HG03432 (cell line): Measurements from ENCODE around the gene PELI3.
A peak's percentile ranks its signal among the peaks of the same experiment; 100 is the strongest.

Experiments used
- ATAC-seq: cut with Tn5 transposase; IDR thresholded peaks from one replicate; pipeline ENCODE4 v1.9.1; 2021; ENCODE audit warnings: mild to moderate bottlenecking, moderate library complexity; ENCODE audit not compliant: unreplicated experiment

PELI3 gene

DNA sequence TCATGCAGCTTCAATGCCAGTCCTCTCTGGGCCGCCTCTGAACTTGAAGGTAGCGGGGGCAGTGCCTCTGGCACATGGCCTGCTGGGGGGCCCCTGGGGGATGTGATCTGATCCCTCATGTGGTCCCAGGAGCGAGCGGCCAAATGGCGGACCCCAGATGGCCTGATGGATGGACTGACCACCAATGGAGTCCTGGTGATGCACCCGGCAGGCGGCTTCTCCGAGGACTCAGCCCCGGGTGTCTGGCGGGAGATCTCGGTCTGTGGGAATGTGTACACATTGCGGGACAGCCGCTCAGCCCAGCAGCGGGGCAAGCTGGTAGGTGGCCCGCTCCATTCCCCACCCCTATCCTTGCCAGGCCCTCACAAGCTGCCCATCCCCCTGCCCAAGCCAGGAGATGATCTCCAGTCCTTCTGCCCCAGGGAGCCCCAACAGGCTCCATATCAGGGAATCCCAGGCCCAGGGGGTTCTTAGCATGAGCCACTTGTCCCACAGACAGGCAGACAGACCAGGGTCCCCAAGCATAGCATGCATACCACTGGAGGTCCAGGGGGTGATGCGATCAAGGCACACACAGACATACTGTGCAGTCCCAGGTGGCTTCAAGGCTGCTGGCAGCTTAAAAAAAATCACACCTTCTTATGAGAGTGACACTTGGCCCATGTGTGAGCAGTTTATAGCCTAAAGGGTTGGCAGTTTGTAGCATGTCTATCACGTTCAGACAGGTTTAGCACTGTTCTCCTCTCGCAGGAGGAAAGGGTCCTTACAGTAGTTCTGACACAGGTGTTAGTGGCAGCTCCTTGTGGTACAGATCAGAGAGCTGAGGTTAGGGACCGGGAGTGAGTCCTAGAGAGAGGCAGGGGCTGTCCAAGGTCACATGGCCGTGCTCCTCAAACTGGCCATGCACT lies 7.2 kb downstream of the PELI3 start:
- ATAC-seq: no peak

DNA sequence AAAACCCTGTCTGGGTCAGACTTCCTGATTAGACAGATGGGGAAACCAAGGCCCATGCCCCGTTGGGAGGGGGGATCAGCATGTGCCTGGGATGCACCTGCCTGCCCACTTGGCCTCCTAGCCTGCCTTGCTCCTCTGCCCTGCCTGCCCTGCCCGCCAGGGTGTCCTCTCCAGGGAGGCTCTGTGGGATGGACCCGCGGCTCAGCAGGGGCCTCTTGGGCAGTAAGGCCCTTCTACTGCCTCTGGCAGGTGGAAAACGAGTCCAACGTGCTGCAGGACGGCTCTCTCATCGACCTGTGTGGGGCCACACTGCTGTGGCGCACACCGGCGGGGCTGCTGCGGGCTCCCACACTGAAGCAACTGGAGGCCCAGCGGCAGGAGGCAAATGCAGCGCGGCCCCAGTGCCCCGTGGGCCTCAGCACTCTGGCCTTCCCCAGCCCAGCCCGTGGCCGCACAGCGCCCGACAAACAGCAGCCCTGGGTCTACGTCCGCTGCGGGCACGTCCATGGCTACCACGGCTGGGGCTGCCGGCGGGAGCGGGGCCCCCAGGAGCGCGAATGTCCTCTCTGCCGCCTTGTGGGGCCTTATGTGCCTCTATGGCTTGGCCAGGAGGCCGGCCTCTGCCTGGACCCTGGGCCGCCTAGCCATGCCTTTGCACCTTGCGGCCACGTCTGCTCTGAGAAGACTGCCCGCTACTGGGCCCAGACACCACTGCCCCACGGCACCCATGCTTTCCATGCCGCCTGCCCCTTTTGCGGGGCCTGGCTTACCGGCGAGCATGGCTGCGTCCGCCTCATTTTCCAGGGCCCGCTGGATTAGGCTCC lies 8.9 kb downstream of the PELI3 start:
- no peak for ATAC-seq

DNA sequence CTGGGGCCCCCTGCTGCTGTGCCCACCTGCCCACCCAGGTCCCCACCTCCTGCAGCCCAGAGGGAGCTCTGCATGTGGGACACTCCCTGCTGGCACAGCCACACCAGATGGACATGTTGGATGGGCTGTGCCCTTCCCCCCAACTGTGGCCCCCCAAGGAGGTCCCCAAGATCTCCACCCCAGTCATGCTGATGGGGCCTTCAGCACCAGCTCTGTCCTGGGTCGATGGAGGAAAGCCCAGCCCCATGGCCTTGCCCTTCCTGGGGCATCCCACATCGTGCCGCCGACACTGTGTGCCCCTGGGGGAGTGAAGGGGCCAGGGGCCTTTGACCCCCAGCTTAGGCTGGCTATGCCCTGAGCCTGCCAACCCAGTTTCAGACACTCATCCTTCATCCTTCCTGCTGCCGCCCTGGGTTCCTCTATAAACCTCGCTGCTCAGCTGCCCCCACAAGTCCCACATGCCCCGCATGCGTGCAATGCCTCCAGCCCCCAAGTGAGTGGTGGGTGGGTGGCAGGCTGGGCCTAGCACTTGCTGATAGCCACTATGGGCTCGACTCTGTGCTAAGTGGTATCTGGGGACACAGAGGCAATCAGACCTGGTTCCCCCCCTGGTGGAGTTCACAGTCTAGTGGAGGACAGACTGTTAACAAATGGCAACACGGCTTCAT lies 9.6 kb downstream of the PELI3 start:
- no peak for ATAC-seq

DNA sequence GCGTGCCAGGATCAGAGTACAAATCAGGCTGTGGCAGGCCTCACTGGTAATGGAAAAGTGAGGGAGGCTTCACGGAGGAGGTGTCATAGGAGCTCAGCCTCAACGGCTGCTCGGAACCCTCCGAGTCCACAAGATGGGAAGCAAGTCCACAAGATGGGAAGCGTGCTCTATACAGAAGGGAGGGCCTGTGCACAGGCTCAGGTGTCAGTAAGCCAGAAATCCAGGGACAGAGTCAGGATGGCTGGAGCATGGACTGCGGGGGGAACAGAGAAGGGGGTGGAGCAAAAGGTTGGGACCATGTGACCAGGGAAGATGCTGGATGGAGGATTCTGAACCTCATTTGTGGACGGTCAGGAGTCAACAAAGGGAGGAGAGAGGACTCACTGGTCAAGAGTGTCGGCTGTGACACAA lies 10.1 kb downstream of the PELI3 start:
- no peak for ATAC-seq

DNA sequence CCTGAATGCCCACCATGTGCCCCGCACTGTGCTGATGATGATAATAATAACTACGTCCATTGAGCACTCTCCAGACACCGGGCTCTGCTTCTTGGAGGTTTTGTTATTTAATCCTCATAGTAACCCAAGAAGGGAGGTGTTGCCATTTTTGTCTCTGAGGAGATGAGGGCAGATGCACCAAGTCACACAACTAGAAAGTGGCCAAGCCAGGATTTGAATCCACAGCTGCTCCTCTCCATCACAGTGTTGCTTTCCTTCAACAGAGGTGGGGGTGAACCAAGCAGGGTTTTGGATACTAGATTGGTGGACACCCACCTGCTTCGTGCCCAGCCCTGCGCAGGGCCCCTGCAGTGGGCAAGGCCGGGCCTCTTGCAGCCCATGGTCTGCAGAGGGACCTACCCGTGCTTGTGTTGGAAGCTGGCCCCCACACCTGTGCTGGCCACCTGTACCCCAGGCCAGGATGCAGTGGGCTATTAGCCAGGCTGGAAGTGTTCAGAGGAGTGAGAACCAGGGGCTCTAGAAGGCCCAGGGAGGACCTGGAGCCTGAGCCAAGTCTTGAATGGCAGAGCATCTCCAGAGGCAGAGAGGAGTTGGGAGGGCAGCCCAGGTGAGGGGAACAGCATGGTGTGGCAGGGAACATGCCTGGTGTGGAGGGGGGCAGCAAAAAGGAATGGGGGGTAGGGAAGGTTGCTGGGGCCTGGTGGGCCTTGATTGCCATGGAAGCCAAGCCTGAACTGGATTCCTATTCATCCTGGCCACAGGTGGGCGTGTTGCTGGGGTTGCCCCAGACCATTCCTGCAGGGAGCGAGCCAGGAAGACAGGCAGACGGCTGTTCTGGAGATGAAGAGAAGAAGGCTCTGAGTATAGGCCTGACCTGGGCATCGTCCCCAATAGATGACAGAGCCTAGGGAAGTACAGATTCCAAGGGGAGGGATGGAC lies 10.8 kb downstream of the PELI3 start:
- ATAC-seq: no peak

DNA sequence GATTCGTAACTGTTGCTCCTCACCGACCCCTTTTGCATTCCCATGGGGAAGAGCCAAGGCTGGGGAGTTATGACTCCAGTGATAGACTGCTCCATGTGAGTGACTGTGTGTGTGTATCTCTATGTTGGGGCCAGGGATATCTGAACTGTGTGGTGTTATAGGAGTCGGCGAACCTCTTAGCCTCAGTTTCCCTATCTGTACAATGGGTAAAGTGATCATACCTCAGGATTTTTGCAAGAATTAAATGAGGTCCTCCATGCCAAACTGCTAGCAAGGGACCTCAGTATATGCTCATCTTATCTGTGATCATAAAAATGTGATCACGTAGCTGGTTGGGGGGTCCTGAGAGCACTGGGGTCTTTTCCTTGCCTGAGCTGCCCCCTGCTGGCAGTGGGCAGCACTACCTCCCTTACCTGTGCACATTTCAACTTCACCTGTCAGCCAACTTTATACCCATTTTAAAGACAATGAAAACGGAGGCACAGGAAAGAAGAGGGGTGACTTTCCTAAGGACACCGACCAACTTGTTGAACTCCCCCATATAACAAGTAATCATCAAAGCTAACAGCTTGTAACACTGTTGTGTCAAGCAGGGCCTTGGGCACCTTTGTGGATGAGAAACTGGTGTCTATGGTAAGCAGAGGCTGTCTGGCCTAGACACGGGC lies 12.2 kb downstream of the PELI3 start:
- ATAC-seq: no peak

DNA sequence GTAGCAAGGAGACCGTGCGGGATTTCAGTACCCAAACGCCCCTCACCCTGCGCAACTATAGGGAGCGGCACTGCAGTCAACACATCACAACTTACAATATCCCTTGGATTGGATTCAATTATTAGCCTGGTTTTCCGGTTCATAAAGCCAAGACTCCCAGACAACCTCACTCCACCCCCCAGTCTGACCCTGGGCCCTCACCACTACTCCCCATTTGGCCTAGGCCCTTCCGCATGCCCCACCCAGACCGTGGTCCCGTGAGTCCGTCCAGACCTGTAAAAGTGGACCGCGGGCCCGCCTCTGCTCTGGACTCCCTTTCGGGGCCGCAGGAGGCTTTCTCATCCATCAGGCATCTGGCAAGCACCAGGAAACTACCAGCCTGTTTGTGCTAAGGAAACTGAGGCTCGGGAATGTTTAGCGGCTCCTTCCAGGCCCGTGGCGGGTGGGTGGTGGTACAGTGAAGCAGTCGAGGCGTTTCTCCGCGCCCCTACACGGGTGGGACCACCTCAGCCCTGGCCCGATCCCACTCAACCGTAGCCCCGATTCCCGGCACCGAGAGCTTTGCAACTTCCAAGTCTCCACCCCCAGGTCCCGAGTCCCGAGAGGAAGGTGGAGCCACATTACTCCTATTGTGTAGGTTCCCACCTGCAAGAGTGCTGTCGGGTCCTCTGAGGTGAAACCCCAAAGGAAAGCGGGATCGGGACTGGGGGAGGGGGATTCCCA lies 12.8 kb downstream of the PELI3 start:
- no peak for ATAC-seq

DNA sequence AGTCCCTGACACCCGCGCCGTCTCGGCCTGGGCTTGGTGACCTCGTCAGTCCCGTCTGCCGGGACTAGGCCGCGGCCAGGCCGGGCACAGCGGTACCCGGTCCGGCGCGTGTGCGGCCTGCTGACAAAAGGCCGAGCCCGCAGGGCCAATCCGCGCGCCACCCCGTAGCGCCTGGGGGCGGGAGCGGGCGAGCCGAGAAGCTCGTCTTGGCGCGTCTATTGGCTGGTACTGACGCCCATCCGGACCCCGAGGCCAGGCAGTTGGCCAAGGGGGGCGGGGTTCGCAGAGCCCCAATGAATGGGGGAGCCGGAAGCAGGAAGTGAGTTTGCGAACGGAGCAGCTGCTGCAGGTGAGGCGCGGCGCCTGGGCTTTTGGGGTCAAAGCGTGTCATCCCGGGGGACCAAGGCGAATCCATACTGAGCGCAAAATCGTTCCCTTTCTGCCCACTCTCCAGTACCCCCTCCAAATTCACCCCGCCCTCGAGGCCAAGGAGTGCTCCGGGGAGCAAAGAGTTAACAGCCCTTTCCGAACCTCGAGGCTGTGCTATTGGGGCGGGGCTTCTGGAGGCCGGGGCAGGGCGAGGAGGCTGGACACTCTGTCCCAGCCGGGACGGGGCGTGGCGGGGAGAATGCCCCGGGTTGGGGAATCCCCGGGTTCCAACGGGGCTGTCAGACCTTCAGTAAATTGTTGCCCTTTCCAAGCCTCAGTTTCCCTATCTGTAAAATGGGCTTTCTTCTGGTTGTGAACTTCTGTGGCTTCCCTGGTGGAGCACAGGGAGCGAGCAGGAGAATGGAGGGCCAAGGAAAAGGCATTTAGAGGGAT lies 13.6 kb downstream of the PELI3 start, which contains the start of gene DPP3:
DPP3 (plus strand) TSS at position 318 of the 822 bp plus-strand sequence. CDS start 1,767 bp downstream, outside the sequence.
- peak; percentile 86 for ATAC-seq

DNA sequence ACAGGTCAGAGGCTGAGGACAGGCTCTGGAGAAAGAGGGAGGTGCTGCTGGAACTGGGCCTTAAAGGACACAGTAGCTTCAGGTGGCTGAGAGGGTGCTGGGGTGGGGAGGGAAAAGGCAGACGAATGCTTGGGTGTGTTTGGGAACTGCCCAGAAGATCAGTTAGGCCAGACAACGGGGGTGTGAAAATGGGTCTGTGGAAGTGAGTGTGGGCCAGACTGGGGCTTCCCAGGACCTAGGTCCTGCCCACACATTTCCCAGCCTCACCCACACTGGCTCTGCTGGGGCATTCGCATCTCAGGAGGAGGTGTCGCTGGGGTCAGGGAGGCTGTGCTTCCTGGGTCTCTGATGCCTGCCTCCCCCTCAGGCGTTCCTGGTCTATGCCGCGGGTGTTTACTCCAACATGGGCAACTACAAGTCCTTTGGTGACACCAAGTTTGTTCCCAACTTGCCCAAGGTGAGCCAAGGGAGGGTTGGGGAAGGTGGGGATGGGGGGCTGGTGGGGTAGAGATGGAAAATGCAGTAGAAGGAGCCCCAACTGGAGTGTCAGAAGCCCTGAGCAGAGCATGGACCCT lies 18.2 kb downstream of the PELI3 start:
- no peak for ATAC-seq

DNA sequence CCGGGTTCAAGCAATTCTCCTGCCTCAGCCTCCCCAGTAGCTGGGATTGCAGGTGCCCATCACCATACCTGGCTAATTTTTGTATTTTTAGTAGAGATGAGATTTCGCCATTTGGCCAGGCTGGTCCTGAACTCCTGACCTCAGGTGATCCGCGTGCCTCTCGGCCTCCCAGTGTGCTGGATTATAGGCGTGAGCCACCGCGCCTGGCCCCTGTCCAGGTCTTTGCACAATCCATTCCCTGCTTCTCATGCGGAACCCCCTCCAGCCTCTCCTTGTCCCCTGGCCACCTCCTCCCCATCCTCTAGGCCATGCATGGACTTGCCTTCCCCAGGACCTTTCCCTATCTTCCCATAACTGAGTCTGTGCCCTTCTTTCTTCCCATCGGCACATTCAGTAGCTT lies 22.3 kb downstream of the PELI3 start:
- no peak for ATAC-seq

DNA sequence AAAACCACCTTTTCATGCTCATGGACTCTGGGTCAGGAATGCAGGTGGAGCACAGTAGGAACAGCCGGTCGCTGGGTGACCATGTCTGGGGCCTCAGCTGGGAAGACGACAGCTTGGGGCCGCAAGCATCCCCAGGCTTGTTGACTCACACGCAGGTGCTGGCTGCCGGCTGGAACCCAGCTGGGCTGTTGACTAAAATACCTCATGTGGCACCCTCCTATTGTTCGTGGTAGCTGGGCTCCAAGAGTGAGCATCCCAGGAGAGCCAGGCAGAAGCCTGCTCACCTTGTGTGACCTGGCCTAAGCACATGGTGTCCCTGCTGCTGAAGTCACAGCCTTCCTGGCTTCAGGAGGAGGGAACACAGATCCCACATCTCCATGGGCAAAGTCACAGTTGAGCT lies 22.9 kb downstream of the PELI3 start:
- no peak for ATAC-seq

DNA sequence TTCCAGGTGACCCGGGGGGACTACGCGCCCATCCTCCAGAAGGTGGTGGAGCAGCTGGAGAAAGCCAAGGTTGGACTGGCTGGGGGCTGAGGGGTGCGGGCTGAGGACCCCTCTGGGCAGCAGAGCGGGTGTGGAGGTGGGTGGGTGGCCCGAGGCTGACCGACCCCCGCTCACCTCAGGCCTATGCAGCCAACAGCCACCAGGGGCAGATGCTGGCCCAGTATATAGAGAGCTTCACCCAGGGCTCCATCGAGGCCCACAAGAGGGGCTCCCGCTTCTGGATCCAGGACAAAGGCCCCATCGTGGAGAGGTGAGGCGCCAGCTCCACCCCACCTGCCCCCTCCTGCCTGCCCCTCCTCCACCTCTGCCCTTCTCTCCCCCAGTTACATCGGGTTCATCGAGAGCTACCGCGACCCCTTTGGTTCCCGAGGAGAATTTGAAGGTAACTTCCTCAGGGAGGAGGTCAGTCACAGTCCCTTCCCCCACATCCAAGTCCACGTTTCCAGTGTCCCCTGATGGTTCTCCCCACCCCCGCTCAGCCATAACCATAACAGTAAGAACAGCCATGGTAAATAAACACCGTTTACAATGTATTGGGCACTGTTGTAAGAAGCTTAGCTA lies 24.7 kb downstream of the PELI3 start:
- ATAC-seq: no peak

DNA sequence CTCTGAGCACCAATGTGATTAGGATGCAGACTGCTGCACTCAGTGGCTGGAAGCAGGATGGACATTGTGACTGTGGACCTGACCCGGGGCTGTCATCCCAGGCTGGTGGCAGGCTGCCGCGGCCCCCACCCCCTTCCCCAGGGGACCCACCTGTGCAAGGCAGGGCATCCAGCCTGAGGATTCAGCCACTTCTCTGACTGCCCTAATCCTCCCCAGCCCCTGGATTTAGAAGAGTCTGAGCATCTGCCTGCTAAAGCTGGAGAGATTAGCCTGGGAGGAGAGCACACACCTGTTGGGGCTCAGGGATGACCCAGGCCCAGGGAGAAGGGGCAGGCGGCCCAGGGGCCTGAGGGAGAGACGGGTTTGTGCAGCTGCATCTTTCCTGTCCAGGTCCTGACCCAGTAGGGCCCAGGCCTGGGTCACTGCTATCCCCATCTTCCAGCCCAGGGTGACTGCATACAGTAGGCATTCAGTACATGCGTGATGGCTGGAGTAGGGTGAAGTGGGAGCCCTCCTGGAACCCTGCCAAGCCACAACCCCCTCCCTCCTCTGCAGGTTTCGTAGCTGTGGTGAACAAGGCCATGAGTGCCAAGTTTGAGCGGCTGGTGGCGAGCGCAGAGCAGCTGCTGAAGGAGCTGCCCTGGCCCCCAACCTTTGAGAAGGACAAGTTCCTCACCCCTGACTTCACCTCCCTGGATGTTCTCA lies 25.6 kb downstream of the PELI3 start:
- no peak for ATAC-seq

DNA sequence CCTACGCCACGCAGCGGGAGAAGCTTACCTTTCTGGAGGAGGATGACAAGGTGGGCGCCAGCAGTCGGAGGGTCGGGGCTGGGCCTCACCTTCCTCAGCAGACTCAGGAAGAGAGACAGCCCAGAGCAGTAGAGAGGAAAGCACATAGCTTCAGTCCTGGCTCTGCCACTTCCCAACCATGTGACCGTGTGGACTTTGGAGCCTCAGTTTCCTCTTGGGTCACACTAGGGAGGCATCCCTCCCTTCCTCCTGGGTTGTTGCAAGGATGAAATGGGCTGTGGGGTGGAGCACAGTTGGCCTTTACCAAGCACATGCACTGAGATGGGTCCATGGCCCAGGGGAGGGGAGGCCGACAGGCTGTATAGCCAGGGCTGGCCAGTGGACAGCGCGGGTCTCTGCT lies 26.4 kb downstream of the PELI3 start:
- no peak for ATAC-seq

DNA sequence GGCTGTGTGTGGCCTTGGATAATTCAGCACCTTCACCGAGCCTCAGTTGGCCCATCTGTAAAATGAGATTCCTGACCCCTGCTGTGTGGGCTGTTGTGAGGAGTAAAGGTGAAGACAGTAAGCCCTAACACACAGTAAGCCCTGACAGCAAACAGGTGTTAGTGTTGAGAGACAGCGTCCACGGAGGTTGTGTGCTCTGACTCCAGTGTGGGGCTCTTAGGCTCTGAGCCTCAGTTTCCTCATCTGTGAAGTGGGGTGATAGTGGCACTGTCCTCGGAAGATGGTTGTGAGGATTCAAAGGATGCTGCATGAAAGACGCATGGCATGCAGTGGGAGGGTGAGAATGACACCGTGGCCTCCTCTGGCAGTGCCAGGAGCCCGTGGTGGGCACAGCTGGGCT lies 27.8 kb downstream of the PELI3 start:
- ATAC-seq: no peak

DNA sequence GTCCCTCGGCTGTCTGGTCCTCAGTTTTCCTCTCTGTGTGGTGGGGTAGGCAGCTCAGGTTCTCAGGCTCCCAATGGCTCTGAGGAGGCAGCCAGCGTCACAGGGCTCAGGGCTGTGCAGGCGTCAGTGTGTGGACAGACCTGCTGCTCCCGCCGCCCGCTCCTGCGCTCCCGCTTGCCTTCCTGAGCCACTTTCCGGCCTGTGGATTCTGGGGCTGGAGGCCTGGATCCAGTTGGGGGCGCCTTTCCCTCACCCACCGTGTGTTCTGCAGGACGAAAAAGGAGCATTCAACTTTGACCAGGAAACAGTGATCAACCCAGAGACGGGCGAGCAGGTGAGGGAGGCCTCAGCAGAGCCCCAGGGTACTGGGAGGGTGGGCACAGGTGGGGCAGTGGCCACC lies 28.2 kb downstream of the PELI3 start:
- ATAC-seq: no peak

DNA sequence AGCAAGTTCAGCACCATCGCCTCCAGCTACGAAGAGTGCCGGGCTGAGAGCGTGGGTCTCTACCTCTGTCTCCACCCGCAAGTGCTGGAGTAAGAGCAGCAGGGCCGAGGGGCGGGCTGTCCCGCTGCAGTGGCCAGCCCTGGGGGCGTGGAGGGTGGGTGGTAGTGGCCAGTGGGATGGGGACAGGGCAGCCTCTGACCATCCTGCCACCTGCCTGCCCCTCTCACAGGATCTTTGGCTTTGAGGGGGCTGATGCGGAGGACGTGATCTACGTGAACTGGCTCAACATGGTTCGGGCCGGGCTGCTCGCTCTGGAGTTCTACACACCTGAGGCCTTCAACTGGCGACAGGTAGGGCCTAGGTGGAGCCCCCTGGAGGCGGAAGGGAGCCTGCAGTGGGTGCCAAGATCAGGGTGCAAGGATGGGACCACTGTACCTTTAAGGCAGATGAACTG lies 28.7 kb downstream of the PELI3 start:
- ATAC-seq: no peak
